ENCODE measurements around the gene PDLIM5. TPM values are rescaled to one million over a fixed set of nuclear protein-coding genes. Genes with fewer than 3 reads are reported as not detected.
A peak's percentile ranks its signal among the peaks of the same experiment; 100 is the strongest.

PDLIM5 gene
- total RNA-seq, 1 donor from 2014 or later = 66.1 TPM

GRCh38 chr4:94528792-94529451 lies 77.2 kb downstream of the PDLIM5 start:
- Mint-ChIP-seq H3K27ac (peak overlapping the region; percentile 84), H3K9me3 (ENCODE audit: low read depth) (no peaks in the 10 kb centered on the region), H3K36me3 (ENCODE audit: insufficient read depth) (peaks cover 3% of the 10 kb centered on the region), H3K27me3 (no peaks in the 10 kb centered on the region), H3K4me1 (ENCODE audit: low read depth) (peaks cover 18% of the 10 kb centered on the region), H3K4me3 (ENCODE audit: low read depth) (no peak overlapping the region)
- DNase-seq (ENCODE audit: low spot score, unreplicated experiment) = no peak
- no peak for TF ChIP-seq CTCF (IDR thresholded peaks at IDR 0.05; ENCODE audit: unreplicated experiment)

- Mint-ChIP-seq H3K27me3 (no peaks in the 10 kb centered on the region), H3K4me3 (ENCODE audit: low read depth) (no peak overlapping the region), H3K4me1 (ENCODE audit: low read depth) (peaks cover 27% of the 10 kb centered on the region), H3K9me3 (ENCODE audit: low read depth) (no peaks in the 10 kb centered on the region), H3K27ac (no peak overlapping the region), H3K36me3 (ENCODE audit: insufficient read depth) (peaks cover 3% of the 10 kb centered on the region)
- no peak for DNase-seq (ENCODE audit: low spot score, unreplicated experiment)
- no peak for TF ChIP-seq CTCF (IDR thresholded peaks at IDR 0.05; ENCODE audit: unreplicated experiment)
Measured at GRCh38 chr4:94530073-94530472, 78.3 kb downstream of the PDLIM5 start.

GRCh38 chr4:94531991-94532789 lies 80.4 kb downstream of the PDLIM5 start:
- no peaks in the 10 kb centered on the region for H3K27me3 Mint-ChIP-seq
- H3K4me1 Mint-ChIP-seq (ENCODE audit: low read depth) = peaks cover 38% of the 10 kb centered on the region
- peaks cover 2% of the 10 kb centered on the region for H3K36me3 Mint-ChIP-seq (ENCODE audit: insufficient read depth)
- TF ChIP-seq CTCF (IDR thresholded peaks at IDR 0.05; ENCODE audit: unreplicated experiment) = no peak
- H3K9me3 Mint-ChIP-seq (ENCODE audit: low read depth) = no peaks in the 10 kb centered on the region
- no peak overlapping the region for H3K4me3 Mint-ChIP-seq (ENCODE audit: low read depth)
- no peak overlapping the region for H3K27ac Mint-ChIP-seq
- DNase-seq (ENCODE audit: low spot score, unreplicated experiment) = no peak

GRCh38 chr4:94533405-94534223 lies 81.9 kb downstream of the PDLIM5 start:
- Mint-ChIP-seq H3K27ac (no peak overlapping the region), H3K9me3 (ENCODE audit: low read depth) (no peaks in the 10 kb centered on the region), H3K27me3 (no peaks in the 10 kb centered on the region), H3K36me3 (ENCODE audit: insufficient read depth) (no peaks in the 10 kb centered on the region), H3K4me3 (ENCODE audit: low read depth) (no peak overlapping the region), H3K4me1 (ENCODE audit: low read depth) (peaks cover 35% of the 10 kb centered on the region)
- DNase-seq (ENCODE audit: low spot score, unreplicated experiment) = no peak
- no peak for TF ChIP-seq CTCF (IDR thresholded peaks at IDR 0.05; ENCODE audit: unreplicated experiment)

Measured in progenitor cell of endocrine pancreas (in vitro differentiated cells).